ENCODE results near the gene NEDD4. TPM values are rescaled to one million over a fixed set of nuclear protein-coding genes. Genes with fewer than 3 reads are reported as not detected.

NEDD4 gene
- total RNA-seq, 2 donors from 2014 or later, result 14.5 to 15.3 TPM

GRCh38 chr15:56038015-56038414, 44.6 kb upstream of the NEDD4 start:
- DNase-seq, result no peak
- H3K4me1 ChIP-seq, result no peaks in the 10 kb centered on the region
- H3K4me3 ChIP-seq, result no peak overlapping the region
- TF ChIP-seq, protein P1, sequence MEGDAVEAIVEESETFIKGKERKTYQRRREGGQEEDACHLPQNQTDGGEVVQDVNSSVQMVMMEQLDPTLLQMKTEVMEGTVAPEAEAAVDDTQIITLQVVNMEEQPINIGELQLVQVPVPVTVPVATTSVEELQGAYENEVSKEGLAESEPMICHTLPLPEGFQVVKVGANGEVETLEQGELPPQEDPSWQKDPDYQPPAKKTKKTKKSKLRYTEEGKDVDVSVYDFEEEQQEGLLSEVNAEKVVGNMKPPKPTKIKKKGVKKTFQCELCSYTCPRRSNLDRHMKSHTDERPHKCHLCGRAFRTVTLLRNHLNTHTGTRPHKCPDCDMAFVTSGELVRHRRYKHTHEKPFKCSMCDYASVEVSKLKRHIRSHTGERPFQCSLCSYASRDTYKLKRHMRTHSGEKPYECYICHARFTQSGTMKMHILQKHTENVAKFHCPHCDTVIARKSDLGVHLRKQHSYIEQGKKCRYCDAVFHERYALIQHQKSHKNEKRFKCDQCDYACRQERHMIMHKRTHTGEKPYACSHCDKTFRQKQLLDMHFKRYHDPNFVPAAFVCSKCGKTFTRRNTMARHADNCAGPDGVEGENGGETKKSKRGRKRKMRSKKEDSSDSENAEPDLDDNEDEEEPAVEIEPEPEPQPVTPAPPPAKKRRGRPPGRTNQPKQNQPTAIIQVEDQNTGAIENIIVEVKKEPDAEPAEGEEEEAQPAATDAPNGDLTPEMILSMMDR (IDR thresholded peaks at IDR 0.05), result no peak
- intact Hi-C loops (cut with DNase I), result no loop called here
- no peak overlapping the region for H3K9ac ChIP-seq (ENCODE audit: low read depth in 2 of 2, low read length in 2 of 2)
- H3K9me3 ChIP-seq, result no peaks in the 10 kb centered on the region
- H3K27me3 ChIP-seq, result no peaks in the 10 kb centered on the region
- H3K27ac ChIP-seq, result no peak overlapping the region
- H3K36me3 ChIP-seq, result no peaks in the 10 kb centered on the region

DNA sequence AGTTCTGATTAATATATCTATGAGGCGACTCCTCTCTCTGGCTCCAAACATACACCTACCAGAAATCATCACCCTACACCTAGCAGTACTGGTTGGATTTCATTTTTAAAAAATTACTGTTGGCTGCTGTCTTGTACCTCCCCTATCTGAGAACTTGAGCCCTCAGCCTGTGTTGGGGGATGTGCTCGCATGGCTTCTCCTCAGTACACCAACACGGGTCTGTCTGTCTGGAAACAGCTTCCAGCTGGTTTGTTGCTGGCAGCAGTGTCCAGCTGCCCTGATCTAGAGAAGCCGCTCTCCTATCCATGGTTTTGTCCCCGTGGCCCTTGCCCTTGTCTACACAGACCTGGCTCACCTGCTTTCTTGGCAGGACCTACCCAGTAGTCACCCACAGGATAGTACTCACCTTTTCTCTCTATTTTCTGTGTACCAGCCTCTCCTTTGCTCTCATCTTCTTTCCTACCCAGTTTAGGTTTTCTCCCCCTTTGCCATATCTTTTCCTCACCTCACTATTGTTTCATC, 43.2 kb upstream of the NEDD4 start:
- Histone ChIP-seq H3K9me3 (no peaks in the 10 kb centered on the region), H3K4me3 (no peak overlapping the region), H3K27me3 (no peaks in the 10 kb centered on the region), H3K27ac (no peak overlapping the region), H3K9ac (ENCODE audit: low read depth in 2 of 2, low read length in 2 of 2) (no peak overlapping the region), H3K36me3 (no peaks in the 10 kb centered on the region), H3K4me1 (no peaks in the 10 kb centered on the region)
- DNase-seq, result no peak
- intact Hi-C loops (cut with DNase I), result no loop called here
- TF ChIP-seq, protein P1 (IDR thresholded peaks at IDR 0.05), result no peak

GRCh38 chr15:56035166-56035565, 41.8 kb upstream of the NEDD4 start:
- no peaks in the 10 kb centered on the region for H3K4me1 ChIP-seq
- no peak overlapping the region for H3K27ac ChIP-seq
- no peaks in the 10 kb centered on the region for H3K36me3 ChIP-seq
- intact Hi-C loops (cut with DNase I), result no loop called here
- TF ChIP-seq, protein P1 (IDR thresholded peaks at IDR 0.05), result no peak
- no peaks in the 10 kb centered on the region for H3K9me3 ChIP-seq
- H3K27me3 ChIP-seq, result no peaks in the 10 kb centered on the region
- H3K9ac ChIP-seq (ENCODE audit: low read depth in 2 of 2, low read length in 2 of 2), result no peak overlapping the region
- H3K4me3 ChIP-seq, result no peak overlapping the region
- DNase-seq, result no peak

GRCh38 chr15:56034514-56034913, 41.1 kb upstream of the NEDD4 start:
- Histone ChIP-seq H3K9ac (ENCODE audit: low read depth in 2 of 2, low read length in 2 of 2) (no peak overlapping the region), H3K27me3 (no peaks in the 10 kb centered on the region), H3K4me3 (no peak overlapping the region), H3K27ac (no peak overlapping the region), H3K4me1 (no peaks in the 10 kb centered on the region), H3K36me3 (no peaks in the 10 kb centered on the region), H3K9me3 (no peaks in the 10 kb centered on the region)
- DNase-seq, result no peak
- TF ChIP-seq, protein P1 (IDR thresholded peaks at IDR 0.05), result no peak
- intact Hi-C loops (cut with DNase I), result no loop called here

DNA sequence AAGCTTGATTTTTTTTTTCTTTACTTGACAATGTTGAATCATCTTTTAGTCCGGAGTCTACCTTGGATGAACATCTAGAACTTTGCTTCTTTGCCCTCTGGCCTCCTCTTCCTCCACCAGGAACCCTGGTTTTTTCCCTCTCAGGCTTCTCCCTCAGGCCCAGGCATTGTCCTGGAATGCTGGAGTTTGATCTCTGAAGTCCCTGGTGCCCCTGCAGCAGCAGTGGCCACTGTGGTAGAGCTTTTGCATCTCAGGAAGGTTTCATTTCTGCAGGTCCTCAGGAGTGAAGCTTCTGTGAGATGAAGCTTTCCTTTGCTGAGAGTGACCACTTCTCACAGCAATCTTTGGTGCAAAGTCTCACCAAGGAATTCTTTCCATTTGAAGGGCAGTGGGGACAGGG, 39.0 kb upstream of the NEDD4 start:
- TF ChIP-seq, protein P1 (IDR thresholded peaks at IDR 0.05), result no peak
- Histone ChIP-seq H3K9ac (ENCODE audit: low read depth in 2 of 2, low read length in 2 of 2) (no peak overlapping the region), H3K4me1 (no peaks in the 10 kb centered on the region), H3K27me3 (no peaks in the 10 kb centered on the region), H3K4me3 (no peak overlapping the region), H3K36me3 (no peaks in the 10 kb centered on the region), H3K27ac (no peak overlapping the region), H3K9me3 (no peaks in the 10 kb centered on the region)
- no peak for DNase-seq
- intact Hi-C loops (cut with DNase I), result no loop called here
